Keratinocyte (primary cell): ENCODE results near the gene KMT2A. TPM values are rescaled to one million over a fixed set of nuclear protein-coding genes. Genes with fewer than 3 reads are reported as not detected.

Experiments used
- DNase-seq: peaks from one replicate; pipeline ENCODE4 v3.0.0-alpha.2; 2011; ENCODE audit warnings: low read depth, missing footprints, low spot score
- FAIRE-seq: peaks from 2 replicates; lab custom pipeline; 2011; peaks lifted over from hg19 to GRCh38; lab: Jason Lieb, UNC
- H2AFZ ChIP-seq: 2 replicates; pipeline ENCODE4 v1.6.0; 2012; ENCODE audit warnings: low read length, control low read depth, inconsistent platforms; ENCODE audit not compliant: control insufficient read depth
- H3K27ac ChIP-seq: 2 replicates; pipeline ENCODE4 v1.5.1; 2011; ENCODE audit warnings: low read length; ENCODE audit not compliant: control insufficient read depth, insufficient read depth
- H3K27me3 ChIP-seq: 3 replicates; pipeline ENCODE4 v1.6.0; 2011; ENCODE audit warnings: low read length; ENCODE audit not compliant: control insufficient read depth, insufficient read depth; ENCODE audit errors: extremely low read depth
- H3K36me3 ChIP-seq, 2 experiments: 2 replicates in 1 of 2; 3 replicates in 1 of 2; pipeline ENCODE4 v1.5.1; 2011; ENCODE audit warnings: low read length in 2 of 2, mild to moderate bottlenecking in 1 of 2; ENCODE audit not compliant: control insufficient read depth in 2 of 2, insufficient read depth in 2 of 2; ENCODE audit errors: extremely low read depth in 1 of 2
- H3K4me1 ChIP-seq: 3 replicates; pipeline ENCODE4 v1.5.1; 2011; ENCODE audit warnings: low read length; ENCODE audit not compliant: control insufficient read depth, insufficient read depth; ENCODE audit errors: extremely low read depth
- H3K4me2 ChIP-seq: 3 replicates; pipeline ENCODE4 v1.6.0; 2011; ENCODE audit warnings: low read depth, low read length; ENCODE audit not compliant: control insufficient read depth, insufficient read depth; ENCODE audit errors: extremely low read depth
- H3K4me3 ChIP-seq, 3 experiments: fragments of 200-600 bp in 1 of 3; sonication (generic) in 1 of 3; 2 replicates in 2 of 3; 3 replicates in 1 of 3; pipeline ENCODE4 v1.5.1; 2011 to 2016; ENCODE audit warnings: low read length in 3 of 3, mild to moderate bottlenecking in 3 of 3, control low read depth in 2 of 3, inconsistent platforms in 1 of 3, low read depth in 1 of 3, mixed read lengths in 1 of 3, mixed run types in 1 of 3, moderate library complexity in 1 of 3; ENCODE audit not compliant: control insufficient read depth in 2 of 3, insufficient read depth in 2 of 3; ENCODE audit errors: extremely low read depth in 1 of 3
- H3K79me2 ChIP-seq: 2 replicates; pipeline ENCODE4 v1.6.0; 2012; ENCODE audit warnings: low read length; ENCODE audit not compliant: control insufficient read depth, insufficient read depth
- H3K9ac ChIP-seq: 3 replicates; pipeline ENCODE4 v1.6.0; 2011; ENCODE audit warnings: low read length; ENCODE audit not compliant: control insufficient read depth, insufficient read depth; ENCODE audit errors: extremely low read depth
- H3K9me1 ChIP-seq: 3 replicates; pipeline ENCODE4 v1.6.0; 2011; ENCODE audit warnings: low read length; ENCODE audit not compliant: control insufficient read depth, insufficient read depth; ENCODE audit errors: extremely low read depth
- H3K9me3 ChIP-seq: 2 replicates; pipeline ENCODE4 v1.5.1; 2012; ENCODE audit warnings: low read depth, low read length; ENCODE audit not compliant: control insufficient read depth
- H4K20me1 ChIP-seq: 3 replicates; pipeline ENCODE4 v1.6.0; 2011; ENCODE audit warnings: low read length; ENCODE audit not compliant: control insufficient read depth, insufficient read depth; ENCODE audit errors: extremely low read depth
- EZH2 ChIP-seq: IDR thresholded peaks from one replicate; pipeline ENCODE4 v1.6.1; 2012; ENCODE audit warnings: inconsistent platforms, mild to moderate bottlenecking, low read length, moderate library complexity
- dilution Hi-C: fragments of 300-500 bp; cut with MboI; formaldehyde crosslinking; loops from one replicate; pipeline ENCODE4 v1.7.0; 2020; ENCODE audit warnings: low sequenced_read_pairs; ENCODE audit not compliant: extremely low pct_ligation_motif_present
- polyA plus RNA-seq, 5 experiments: library from polyadenylated mRNA; depleted of rRNA in 3 of 5; stranded (reverse) in 3 of 5; stranded (forward) in 1 of 5; unstranded in 1 of 5; fragments of >200 nt; gene quantifications; 1 replicate in 1 of 5; 2 replicates in 3 of 5; 3 replicates in 1 of 5; pipeline versions ENCODE4 v1.2.1 to v1.2.3, GENCODE V29; 2011 to 2012; ENCODE audit warnings: missing spikeins in 2 of 5, low read depth in 1 of 5, low replicate concordance in 1 of 5
- TF ChIP-seq, protein P1 (sequence below), 3 experiments: IDR thresholded peaks in 1 of 3; conservative IDR thresholded peaks in 1 of 3; optimal IDR thresholded peaks in 1 of 3; 2 replicates in 2 of 3; 3 replicates in 1 of 3; pipeline versions ENCODE3 to v1.5.1; 2011; ENCODE audit warnings: low read length in 3 of 3, mild to moderate bottlenecking in 3 of 3, moderate library complexity in 2 of 3, control low read depth in 1 of 3, inconsistent platforms in 1 of 3; ENCODE audit not compliant: insufficient read depth in 2 of 3; ENCODE audit errors: extremely low read depth in 1 of 3

The KMT2A gene
- polyA plus RNA-seq, 1 donor (not counting 4 experiments of a cell fraction or from before 2014, with no cell fraction given) = 11.7 TPM

DNA sequence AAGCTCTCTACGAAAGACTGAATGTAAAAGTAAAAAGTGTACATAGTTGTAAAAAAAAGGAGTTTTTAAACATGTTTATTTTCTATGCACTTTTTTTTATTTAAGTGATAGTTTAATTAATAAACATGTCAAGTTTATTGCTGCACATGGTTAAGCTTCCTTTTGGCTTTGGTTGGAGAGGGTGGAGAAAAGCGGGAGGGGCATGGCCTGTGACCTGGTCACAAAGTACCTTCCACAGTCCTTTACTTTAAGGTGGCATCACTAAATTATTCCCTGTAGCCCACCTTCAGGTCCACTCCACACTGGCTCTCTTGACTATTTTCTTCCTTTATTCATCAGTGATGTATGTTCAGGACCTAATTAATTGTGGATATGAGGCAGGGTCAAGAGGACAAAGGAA is 90.4 kb downstream of the KMT2A start:
- H3K36me3 ChIP-seq = peaks cover 20 to 29% of the 10 kb centered on the region in 2 experiments
- no peak overlapping the region for H2AFZ ChIP-seq
- H3K4me3 ChIP-seq = no peak overlapping the region
- DNase-seq (no peak), FAIRE-seq (no peak)
- no peaks in the 10 kb centered on the region for H3K79me2 ChIP-seq
- TF ChIP-seq, protein P1, sequence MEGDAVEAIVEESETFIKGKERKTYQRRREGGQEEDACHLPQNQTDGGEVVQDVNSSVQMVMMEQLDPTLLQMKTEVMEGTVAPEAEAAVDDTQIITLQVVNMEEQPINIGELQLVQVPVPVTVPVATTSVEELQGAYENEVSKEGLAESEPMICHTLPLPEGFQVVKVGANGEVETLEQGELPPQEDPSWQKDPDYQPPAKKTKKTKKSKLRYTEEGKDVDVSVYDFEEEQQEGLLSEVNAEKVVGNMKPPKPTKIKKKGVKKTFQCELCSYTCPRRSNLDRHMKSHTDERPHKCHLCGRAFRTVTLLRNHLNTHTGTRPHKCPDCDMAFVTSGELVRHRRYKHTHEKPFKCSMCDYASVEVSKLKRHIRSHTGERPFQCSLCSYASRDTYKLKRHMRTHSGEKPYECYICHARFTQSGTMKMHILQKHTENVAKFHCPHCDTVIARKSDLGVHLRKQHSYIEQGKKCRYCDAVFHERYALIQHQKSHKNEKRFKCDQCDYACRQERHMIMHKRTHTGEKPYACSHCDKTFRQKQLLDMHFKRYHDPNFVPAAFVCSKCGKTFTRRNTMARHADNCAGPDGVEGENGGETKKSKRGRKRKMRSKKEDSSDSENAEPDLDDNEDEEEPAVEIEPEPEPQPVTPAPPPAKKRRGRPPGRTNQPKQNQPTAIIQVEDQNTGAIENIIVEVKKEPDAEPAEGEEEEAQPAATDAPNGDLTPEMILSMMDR (optimal IDR thresholded peaks at IDR 0.05 in 1 of 3, IDR thresholded peaks at IDR 0.05 in 1 of 3, conservative IDR thresholded peaks at IDR 0.05 in 1 of 3; ENCODE audit: extremely low read depth in 1 of 3, insufficient read depth in 2 of 3, low read length in 3 of 3) = no peak
- no peak for TF ChIP-seq EZH2
- H3K4me2 ChIP-seq = no peak overlapping the region
- no peaks in the 10 kb centered on the region for H3K27me3 ChIP-seq
- no peaks in the 10 kb centered on the region for H3K9me1 ChIP-seq
- H3K4me1 ChIP-seq = peaks cover 1% of the 10 kb centered on the region
- H3K27ac ChIP-seq = no peak overlapping the region
- no peaks in the 10 kb centered on the region for H3K9me3 ChIP-seq
- H3K9ac ChIP-seq = no peak overlapping the region
- dilution Hi-C loops = no loop called here
- no peaks in the 10 kb centered on the region for H4K20me1 ChIP-seq

DNA sequence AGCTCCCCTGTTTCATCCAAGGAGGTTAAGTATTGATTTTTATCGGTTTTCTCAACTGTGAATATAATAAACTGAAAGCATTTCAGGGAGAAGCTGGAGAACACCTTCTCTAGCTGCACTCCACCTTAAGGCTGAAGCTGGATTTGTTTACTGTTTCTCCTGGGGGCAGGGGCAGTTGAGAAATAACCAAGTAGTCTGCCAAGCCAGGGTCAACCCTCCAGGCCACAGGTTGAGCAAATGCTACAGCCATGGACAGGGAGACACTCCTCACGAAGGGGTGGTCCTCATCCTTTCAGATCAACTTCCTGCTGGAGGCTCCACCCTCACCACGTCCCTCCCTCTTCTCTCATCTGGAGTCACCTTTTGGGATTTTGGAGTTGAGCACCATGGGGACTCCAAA is 90.8 kb downstream of the KMT2A start, which contains the start of gene TTC36:
TTC36 (plus strand) TSS at position 366 of the 400 bp plus-strand sequence; CDS start at position 387, 21 bp downstream.
- H3K9me1 ChIP-seq = no peaks in the 10 kb centered on the region
- no peak within 1 kb of the TSS for H3K9ac ChIP-seq
- H3K27me3 ChIP-seq = no peaks in the 10 kb centered on the region
- TF ChIP-seq EZH2 = no peak
- TF ChIP-seq, protein P1 (optimal IDR thresholded peaks at IDR 0.05 in 1 of 3, IDR thresholded peaks at IDR 0.05 in 1 of 3, conservative IDR thresholded peaks at IDR 0.05 in 1 of 3; ENCODE audit: extremely low read depth in 1 of 3, insufficient read depth in 2 of 3, low read length in 3 of 3) = no peak
- H4K20me1 ChIP-seq = no peaks in the 10 kb centered on the region
- peaks cover 16 to 25% of the 10 kb centered on the region in 2 experiments for H3K36me3 ChIP-seq
- dilution Hi-C loops = no loop called here
- peaks cover 2% of the 10 kb centered on the region for H3K4me1 ChIP-seq
- H2AFZ ChIP-seq = no peak within 1 kb of the TSS
- FAIRE-seq (no peak), DNase-seq (no peak)
- no peaks in the 10 kb centered on the region for H3K9me3 ChIP-seq
- no peaks in the 10 kb centered on the region for H3K79me2 ChIP-seq
- no peak within 1 kb of the TSS for H3K4me2 ChIP-seq
- no peak within 1 kb of the TSS for H3K4me3 ChIP-seq
- no peak within 1 kb of the TSS for H3K27ac ChIP-seq
